IMR-90 (cell line): ENCODE data around the gene CHIC1. TPM values are rescaled to one million over a fixed set of nuclear protein-coding genes. Genes with fewer than 3 reads are reported as not detected.

Experiments used
- ATAC-seq: fragments of 200-7000 bp; cut with Tn5 transposase; 2 replicates; pipeline ENCODE4 v1.9.1; 2020; ENCODE audit warnings: low read depth, mild to moderate bottlenecking, moderate library complexity
- BruUV-seq: library from RNA; stranded (reverse); fragments of 400-500 nt; replicated peaks from 2 replicates; lab custom pipeline; 2021; lab: Mats Ljungman, UMichigan
- CTCF ChIA-PET: fragments of 300-600 bp; formaldehyde crosslinking; extraction: SDS; loops from one replicate; lab custom pipeline; 2021; ENCODE audit warnings: antibody characterized with exemption; lab: Yijun Ruan, JAX
- POLR2A ChIA-PET: fragments of 300-600 bp; sonication (Branson Sonifier 250); formaldehyde crosslinking; loops from one replicate; lab custom pipeline; 2022; ENCODE audit warnings: antibody characterized with exemption; ENCODE audit not compliant: unreplicated experiment; lab: Charles Lee
- DNase-seq: peaks from one replicate; pipeline ENCODE4 v3.0.0; 2013
- H2AFZ ChIP-seq: replicated peaks from 2 replicates; pipeline ENCODE3; 2013; ENCODE audit warnings: low read length, mild to moderate bottlenecking; ENCODE audit not compliant: poor library complexity
- H2AK5ac ChIP-seq: 2 replicates; pipeline ENCODE4 v1.6.1; 2013; ENCODE audit warnings: low read depth, low read length, inconsistent platforms
- H2AK9ac ChIP-seq: replicated peaks from 2 replicates; pipeline ENCODE3; 2013; ENCODE audit warnings: mild to moderate bottlenecking, low read depth, low read length, moderate library complexity; ENCODE audit not compliant: poor library complexity
- H2BK120ac ChIP-seq: 2 replicates; pipeline ENCODE4 v1.6.1; 2013; ENCODE audit warnings: low read depth, low read length, inconsistent platforms
- H2BK15ac ChIP-seq: 3 replicates; pipeline ENCODE4 v1.6.1; 2013; ENCODE audit warnings: low read depth, low read length, inconsistent platforms
- H2BK20ac ChIP-seq: 2 replicates; pipeline ENCODE4 v1.6.1; 2013; ENCODE audit warnings: low read depth, mild to moderate bottlenecking, inconsistent platforms, low read length, moderate library complexity
- H2BK5ac ChIP-seq: 2 replicates; pipeline ENCODE4 v1.6.1; 2013; ENCODE audit warnings: mild to moderate bottlenecking, low read depth, low read length, inconsistent platforms; ENCODE audit not compliant: poor library complexity, severe bottlenecking
- H3K14ac ChIP-seq: replicated peaks from 2 replicates; pipeline ENCODE4 v1.6.1; 2013; ENCODE audit warnings: low read depth, low read length, inconsistent platforms
- H3K18ac ChIP-seq: 2 replicates; pipeline ENCODE4 v1.6.1; 2013; ENCODE audit warnings: low read depth, low read length, control low read depth
- H3K23ac ChIP-seq: 2 replicates; pipeline ENCODE4 v1.6.1; 2013; ENCODE audit warnings: low read depth, low read length, inconsistent platforms
- H3K27ac ChIP-seq: 2 replicates; pipeline ENCODE4 v1.5.1; 2013; ENCODE audit warnings: mild to moderate bottlenecking, control low read depth, low read length; ENCODE audit not compliant: insufficient read depth
- H3K27me3 ChIP-seq: 2 replicates; pipeline ENCODE4 v1.6.1; 2013; ENCODE audit warnings: low read length; ENCODE audit not compliant: control insufficient read depth, insufficient read depth
- H3K36me3 ChIP-seq: 2 replicates; pipeline ENCODE4 v1.6.1; 2013; ENCODE audit warnings: low read length, mixed read lengths; ENCODE audit not compliant: control insufficient read depth, insufficient read depth
- H3K4ac ChIP-seq: 2 replicates; pipeline ENCODE4 v1.6.1; 2013; ENCODE audit warnings: low read depth, low read length, inconsistent platforms
- H3K4me1 ChIP-seq: 2 replicates; pipeline ENCODE4 v1.6.1; 2013; ENCODE audit warnings: low read length, mixed read lengths; ENCODE audit not compliant: control insufficient read depth, insufficient read depth
- H3K4me2 ChIP-seq: 2 replicates; pipeline ENCODE4 v1.6.1; 2013; ENCODE audit warnings: low read depth, mild to moderate bottlenecking, control low read depth, low read length, moderate library complexity
- H3K4me3 ChIP-seq: 2 replicates; pipeline ENCODE4 v1.5.1; 2013; ENCODE audit warnings: low read depth, mild to moderate bottlenecking, control low read depth, low read length, moderate library complexity; ENCODE audit not compliant: insufficient read depth
- H3K56ac ChIP-seq: 2 replicates; pipeline ENCODE4 v1.6.1; 2013; ENCODE audit warnings: low read length, inconsistent platforms; ENCODE audit not compliant: insufficient read depth; ENCODE audit errors: extremely low read depth
- H3K79me1 ChIP-seq, 2 experiments: 2 replicates each; pipeline ENCODE4 v1.6.1; 2013; ENCODE audit warnings: low read length in 2 of 2, inconsistent platforms in 1 of 2, low read depth in 1 of 2
- H3K9ac ChIP-seq: 2 replicates; pipeline ENCODE4 v1.6.1; 2013; ENCODE audit warnings: low read depth, low read length, control low read depth
- H3K9me1 ChIP-seq: 2 replicates; pipeline ENCODE4 v1.6.1; 2013; ENCODE audit warnings: low read length, inconsistent platforms; ENCODE audit not compliant: insufficient read depth
- H3K9me3 ChIP-seq: 2 replicates; pipeline ENCODE4 v1.6.1; 2013; ENCODE audit warnings: low read length; ENCODE audit not compliant: control insufficient read depth, insufficient read depth
- H4K20me1 ChIP-seq: 2 replicates; pipeline ENCODE4 v1.6.1; 2013; ENCODE audit warnings: low read length, inconsistent platforms; ENCODE audit not compliant: insufficient read depth
- H4K5ac ChIP-seq: 2 replicates; pipeline ENCODE4 v1.6.1; 2013; ENCODE audit warnings: mild to moderate bottlenecking, low read depth, low read length, control low read depth
- H4K8ac ChIP-seq, 2 experiments: 2 replicates each; pipeline ENCODE4 v1.6.1; 2013; ENCODE audit warnings: low read depth in 2 of 2, low read length in 2 of 2, control low read depth in 1 of 2, inconsistent platforms in 1 of 2
- H4K91ac ChIP-seq: 2 replicates; pipeline ENCODE4 v1.6.1; 2013; ENCODE audit warnings: low read depth, low read length, inconsistent platforms; ENCODE audit not compliant: insufficient read depth
- CTCF ChIP-seq: conservative IDR thresholded peaks from 2 replicates; pipeline ENCODE4 v1.5.1; 2012; ENCODE audit warnings: mild to moderate bottlenecking, low read depth, low read length, improper control_type of control experiment
- WGBS, 2 experiments: methylation state at CpG; one replicate each; pipeline versions ENCODE4 v1.1.5 to v1.1.7; 2013; ENCODE audit warnings: missing lambda C conversion rate in 2 of 2; ENCODE audit not compliant: insufficient read length in 1 of 2; ENCODE audit errors: extremely low coverage in 2 of 2; 5-methylcytosine and 5-hydroxymethylcytosine counted together
- dilution Hi-C: fragments of 300-500 bp; cut with HindIII; formaldehyde crosslinking; loops from one replicate; pipeline ENCODE4 v1.14.3; 2018; ENCODE audit warnings: low sequenced_read_pairs; ENCODE audit not compliant: unreplicated experiment
- in situ Hi-C: fragments of 300-500 bp; cut with MboI; formaldehyde crosslinking; loops from 3 replicates; pipeline ENCODE4 v1.14.3; 2019; ENCODE audit warnings: low sequenced_read_pairs, inconsistent platforms, mixed read lengths
- intact Hi-C: fragments of 100-400 bp; cut with micrococcal nuclease; formaldehyde crosslinking; loops from 2 replicates; pipeline ENCODE4 v1.10.0; 2022
- polyA plus RNA-seq, 3 experiments: library from polyadenylated mRNA; depleted of rRNA; stranded (reverse); fragments of >200 nt; gene quantifications; 2 replicates each; pipeline ENCODE4 v1.2.3, GENCODE V29; 2012; ENCODE audit warnings: low replicate concordance in 1 of 3
- total RNA-seq: library from RNA; depleted of rRNA; stranded (reverse); fragments of >200 nt; gene quantifications from 2 replicates; pipeline ENCODE4 v1.2.3, GENCODE V29; 2012

The CHIC1 gene
- total and polyA plus RNA-seq, 2 of the 4 experiments (the other 2 are of a cell fraction): 4.0 to 7.3 TPM

- BruUV-seq: no TSS peak
- ATAC-seq (no peak), DNase-seq (no peak)
- H3K27ac ChIP-seq: no peak overlapping the region
- H3K56ac ChIP-seq: no peak overlapping the region
- H2AK9ac ChIP-seq: no peak overlapping the region
- H3K14ac ChIP-seq: no peak overlapping the region
- dilution Hi-C loops (no loop called here), intact Hi-C loops (no loop called here), in situ Hi-C loops (no loop called here)
- POLR2A ChIA-PET: no interaction called here
- H3K9me1 ChIP-seq: no peaks in the 10 kb centered on the region
- no peak overlapping the region for H4K8ac ChIP-seq
- no peak overlapping the region for H3K23ac ChIP-seq
- no peaks in the 10 kb centered on the region for H3K79me1 ChIP-seq
- no peak overlapping the region for H3K18ac ChIP-seq
- no peak overlapping the region for H2BK120ac ChIP-seq
- no peak overlapping the region for H3K4ac ChIP-seq
- H2BK5ac ChIP-seq: no peak overlapping the region
- no peaks in the 10 kb centered on the region for H3K36me3 ChIP-seq
- whole genome bisulfite sequencing, 2 experiments: 60% methylated on average over 1 of the region's 1 CpG; no CpG with 5 or more reads in 1 of the 2 experiments
- no peak overlapping the region for H3K9ac ChIP-seq
- H2BK20ac ChIP-seq: no peak overlapping the region
- H4K20me1 ChIP-seq: no peaks in the 10 kb centered on the region
- no peak for TF ChIP-seq CTCF
- H2AFZ ChIP-seq: no peak overlapping the region
- H2AK5ac ChIP-seq: no peak overlapping the region
- CTCF ChIA-PET: no interaction called here
- H3K9me3 ChIP-seq: peaks cover 8% of the 10 kb centered on the region; the same call in 1 of the 2 replicates
- no peak overlapping the region for H3K4me2 ChIP-seq
- no peak overlapping the region for H3K4me3 ChIP-seq
- no peak overlapping the region for H2BK15ac ChIP-seq
- no peaks in the 10 kb centered on the region for H3K27me3 ChIP-seq
- H4K5ac ChIP-seq: no peak overlapping the region
- no peak overlapping the region for H4K91ac ChIP-seq
- no peaks in the 10 kb centered on the region for H3K4me1 ChIP-seq
Observed at GRCh38 chrX:73647212-73647611, 84.2 kb downstream of the CHIC1 start.
